Measurements from ENCODE around the gene ZBP1.

The ZBP1 gene

DNA sequence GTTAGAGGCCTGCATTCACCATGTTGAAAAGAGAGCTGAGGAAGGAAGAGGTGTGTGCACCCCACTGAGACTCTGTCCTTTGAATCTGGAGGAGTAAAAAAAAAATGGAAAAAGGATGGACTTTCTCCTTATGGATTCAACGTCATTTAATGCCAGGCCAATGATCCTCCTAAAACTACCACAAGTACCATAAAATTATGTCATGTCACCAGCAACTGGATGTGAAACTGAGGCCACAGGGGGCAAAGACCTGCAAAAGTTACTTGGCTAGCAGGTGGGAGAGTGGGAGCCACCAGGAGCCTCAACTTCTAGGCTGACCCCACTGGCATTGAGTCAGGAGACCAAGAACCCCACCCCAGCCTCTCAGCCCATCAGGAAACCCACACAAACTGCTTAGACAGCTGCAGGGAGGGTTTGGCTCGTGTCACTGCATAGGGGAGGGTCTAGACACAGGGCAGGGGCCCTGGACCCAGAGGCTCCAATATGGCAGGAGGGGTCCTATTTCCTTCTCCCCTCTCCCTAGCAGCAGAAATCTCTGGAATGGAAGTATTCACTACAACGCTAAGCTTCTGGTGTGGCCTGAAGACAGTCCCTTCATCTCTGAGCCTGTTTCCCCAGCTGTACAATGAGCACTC lies 48.3 kb downstream of the ZBP1 start:
- no peak for DNase-seq (ENCODE audit: low read depth)

DNA sequence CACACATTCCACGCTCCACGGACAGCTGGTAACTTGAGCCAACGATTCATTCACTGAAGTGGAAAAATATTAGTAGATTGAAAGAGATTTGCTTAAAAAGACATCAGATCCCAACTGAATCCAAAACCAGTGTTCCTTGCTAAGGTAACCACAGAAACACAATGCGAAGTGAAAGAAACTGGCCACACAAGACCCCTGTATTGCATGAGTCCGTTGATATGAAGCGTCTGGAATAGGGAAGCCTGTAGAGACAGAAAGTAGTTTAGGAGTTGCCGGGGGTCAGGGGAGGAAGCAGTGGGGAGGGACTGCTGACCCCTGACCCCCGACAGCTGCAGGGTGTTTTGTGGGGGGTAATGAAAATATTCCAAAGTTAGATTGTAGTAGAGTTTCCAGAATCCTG lies 49.3 kb downstream of the ZBP1 start:
- no peak for DNase-seq (ENCODE audit: low read depth)

DNA sequence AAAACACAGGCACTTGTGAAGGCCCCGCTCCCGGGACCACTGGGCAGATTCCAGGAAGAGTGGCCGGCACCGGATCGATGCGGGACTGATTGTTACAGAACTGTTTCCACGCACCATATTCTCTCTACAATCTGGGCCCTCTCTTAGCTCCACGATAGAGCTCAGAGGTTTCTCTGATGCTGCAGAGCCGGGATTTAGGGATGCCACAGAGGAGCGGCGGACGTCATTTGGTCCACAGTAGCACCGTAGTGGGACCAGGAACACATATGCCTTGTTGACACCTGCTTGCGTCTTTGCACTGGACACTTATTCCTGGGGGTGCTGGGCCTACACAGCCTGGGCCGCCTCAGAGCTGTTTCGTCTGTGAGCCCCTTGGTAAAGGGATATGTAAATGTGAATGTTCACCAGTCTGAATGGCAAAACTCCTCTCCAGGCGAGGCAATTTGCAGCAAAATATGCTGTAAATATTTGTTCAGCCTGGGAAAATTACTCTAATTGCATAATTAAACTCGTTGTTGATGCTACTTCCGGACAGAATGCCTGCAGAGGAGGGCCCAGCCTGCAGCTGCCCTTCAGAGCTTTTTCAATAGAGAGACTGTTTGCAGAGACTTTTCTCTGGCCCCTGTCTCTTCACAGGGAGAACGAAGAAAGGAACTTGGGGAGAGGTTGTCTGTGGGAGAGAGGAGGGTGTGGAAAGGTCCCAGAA lies 49.9 kb downstream of the ZBP1 start:
- no peak for DNase-seq (ENCODE audit: low read depth)

DNA sequence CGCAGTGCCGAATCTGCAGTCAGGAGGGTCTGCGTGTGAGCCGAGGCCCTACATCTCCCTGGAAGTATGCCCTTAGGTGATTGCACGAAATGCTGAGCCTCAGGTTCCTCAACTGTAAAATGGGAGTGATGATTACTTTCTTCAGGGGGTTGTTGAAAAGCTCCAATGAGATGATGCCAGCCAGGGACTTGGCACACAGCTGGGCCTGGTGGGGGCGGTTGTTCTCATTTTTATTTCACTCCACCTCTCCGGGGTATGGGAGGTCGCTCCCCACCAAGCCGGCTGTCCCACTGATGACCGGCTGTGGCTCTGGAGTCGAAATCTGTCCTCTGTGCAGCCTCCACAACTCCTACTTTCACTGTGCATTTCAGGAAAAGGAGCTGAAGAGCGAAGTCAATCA lies 51.3 kb downstream of the ZBP1 start:
- DNase-seq (ENCODE audit: low read depth) = no peak

DNA sequence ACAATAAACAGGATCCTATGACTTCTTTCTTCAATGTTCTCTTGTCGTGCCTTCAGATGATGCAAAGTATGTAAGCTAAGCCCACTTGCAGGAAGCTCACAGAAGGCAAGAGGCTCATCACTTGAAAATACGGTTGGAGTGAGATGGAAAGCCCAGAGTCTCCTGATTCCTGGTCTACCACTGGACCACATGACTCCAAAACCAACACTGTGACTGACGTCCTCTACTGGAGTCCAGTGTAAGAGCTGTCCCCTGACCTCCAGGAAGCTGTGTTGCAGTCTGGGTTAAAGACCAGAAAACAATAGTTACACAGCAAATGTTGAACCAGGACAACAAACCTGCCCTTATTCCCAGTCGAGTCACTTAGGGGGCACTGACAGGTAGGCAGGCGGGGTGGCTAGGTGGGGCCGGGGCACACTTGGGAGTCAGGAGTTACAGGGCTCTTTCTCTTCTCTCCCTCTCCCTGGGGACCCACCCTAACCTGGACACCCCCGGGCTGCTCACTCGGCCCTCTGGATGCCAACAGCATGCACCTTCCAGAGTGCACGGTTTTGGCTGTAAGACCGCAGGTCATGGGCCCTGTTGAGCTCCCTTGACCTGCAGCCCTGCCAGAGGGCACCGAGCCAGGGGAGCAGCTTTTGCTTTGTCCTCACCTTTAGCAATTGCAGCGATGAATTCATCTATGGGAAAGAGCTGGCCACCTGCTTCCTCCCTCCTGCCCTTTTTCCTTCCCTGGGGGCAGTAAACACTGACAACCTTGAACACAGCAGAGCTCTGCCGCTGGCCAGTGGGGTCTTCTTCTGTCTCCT lies 51.9 kb downstream of the ZBP1 start:
- no peak for DNase-seq (ENCODE audit: low read depth)

DNA sequence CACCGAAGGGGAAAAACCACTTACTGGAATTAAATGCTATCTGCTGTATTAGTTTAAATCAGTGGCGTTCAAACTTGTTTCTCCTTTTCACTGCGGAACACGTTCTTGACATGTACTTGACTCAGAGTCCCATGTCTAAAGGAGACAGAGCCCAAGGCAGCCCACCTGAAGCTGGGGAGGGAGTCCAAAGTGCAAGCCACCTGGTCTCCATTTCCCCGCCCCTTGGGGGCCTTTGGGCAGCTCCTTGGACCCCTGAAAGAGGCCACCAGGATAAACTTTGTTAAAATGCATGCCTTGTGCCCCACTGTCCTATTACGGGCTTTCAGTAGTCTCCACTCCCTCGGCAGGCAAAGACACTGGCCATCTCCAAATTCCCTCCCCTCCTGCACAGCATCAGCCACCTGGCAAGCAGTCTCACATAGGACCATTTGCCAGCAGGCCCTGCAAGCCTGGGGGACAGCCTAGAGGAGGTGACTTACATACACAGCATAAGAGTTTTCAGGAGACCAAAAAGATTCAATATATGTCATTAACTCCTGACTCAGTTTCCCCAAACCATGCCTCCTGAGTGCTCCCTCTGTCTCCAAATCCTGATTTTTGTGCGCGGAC lies 52.7 kb downstream of the ZBP1 start:
- no peak for DNase-seq (ENCODE audit: low read depth)

DNA sequence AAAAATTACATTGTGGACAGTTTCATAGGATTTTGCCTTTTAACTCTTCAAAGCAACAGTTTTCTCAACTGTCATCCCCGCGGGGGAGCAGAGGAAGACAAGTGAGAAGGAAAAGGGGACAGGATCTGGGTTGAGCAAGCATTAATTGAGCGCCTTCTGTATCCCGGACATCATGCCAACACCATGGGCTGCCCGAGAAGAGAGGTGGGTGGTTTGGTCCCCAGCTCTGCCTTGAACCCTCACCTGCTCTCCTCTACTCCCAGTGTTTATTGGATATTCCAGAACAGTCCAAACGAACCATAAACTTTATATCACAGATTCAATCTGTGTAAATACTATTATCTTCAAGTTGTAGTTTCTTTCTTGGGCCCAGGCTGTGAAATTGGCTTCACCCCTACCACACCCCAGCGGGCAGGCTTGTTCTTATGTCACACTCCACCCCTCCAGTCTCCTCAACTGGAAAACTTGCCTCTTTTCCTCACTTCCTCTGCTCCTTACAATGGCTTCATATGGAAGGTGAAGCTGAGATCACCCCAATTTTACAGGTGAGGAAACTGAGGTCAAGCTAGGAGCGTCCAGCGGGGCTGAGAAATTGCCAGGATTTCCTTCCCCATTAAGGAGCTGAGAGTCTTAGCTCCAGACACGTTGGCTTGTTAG lies 53.3 kb downstream of the ZBP1 start:
- DNase-seq (ENCODE audit: low read depth) = no peak

DNA sequence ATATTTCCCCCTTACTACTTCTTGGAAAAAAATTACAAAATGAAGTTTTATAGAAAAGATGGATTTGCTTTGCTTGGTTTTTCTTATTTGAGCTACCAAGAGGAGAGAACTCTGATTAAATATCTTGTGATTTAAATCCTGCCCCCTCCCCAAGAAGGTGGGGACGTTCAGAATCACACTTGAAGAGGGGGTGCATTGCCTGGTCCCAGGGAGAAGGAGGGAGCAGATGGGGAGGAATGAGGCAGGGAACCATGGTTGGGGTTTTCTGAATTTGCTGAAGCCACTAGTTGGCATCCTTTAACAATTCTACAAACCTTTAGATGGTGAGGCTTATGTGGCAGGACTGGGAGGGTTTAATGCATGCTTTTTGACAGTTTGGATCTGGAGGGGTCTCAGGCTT lies 53.8 kb downstream of the ZBP1 start:
- no peak for DNase-seq (ENCODE audit: low read depth)

DNA sequence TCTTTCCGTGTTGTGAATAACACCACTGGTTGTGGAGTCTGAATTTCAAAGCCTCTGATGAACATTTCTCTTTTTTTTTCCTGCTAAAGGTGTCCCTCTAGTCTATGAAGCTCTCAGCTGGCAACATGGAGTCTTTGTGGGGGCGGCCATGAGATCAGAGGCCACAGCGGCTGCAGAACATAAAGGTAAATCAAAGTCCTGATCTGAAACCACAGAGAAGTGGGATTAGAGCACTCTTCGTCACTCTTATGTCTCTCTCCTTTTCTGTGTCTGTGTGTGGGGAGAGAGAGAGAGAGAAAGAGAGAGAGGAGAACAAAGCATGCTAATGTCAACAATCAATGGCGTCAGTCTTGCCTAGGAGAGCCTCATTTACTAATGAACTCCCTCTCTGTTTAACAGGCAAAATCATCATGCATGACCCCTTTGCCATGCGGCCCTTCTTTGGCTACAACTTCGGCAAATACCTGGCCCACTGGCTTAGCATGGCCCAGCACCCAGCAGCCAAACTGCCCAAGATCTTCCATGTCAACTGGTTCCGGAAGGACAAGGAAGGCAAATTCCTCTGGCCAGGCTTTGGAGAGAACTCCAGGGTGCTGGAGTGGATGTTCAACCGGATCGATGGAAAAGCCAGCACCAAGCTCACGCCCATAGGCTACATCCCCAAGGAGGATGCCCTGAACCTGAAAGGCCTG lies 55.1 kb downstream of the ZBP1 start:
- no peak for DNase-seq (ENCODE audit: low read depth)

DNA sequence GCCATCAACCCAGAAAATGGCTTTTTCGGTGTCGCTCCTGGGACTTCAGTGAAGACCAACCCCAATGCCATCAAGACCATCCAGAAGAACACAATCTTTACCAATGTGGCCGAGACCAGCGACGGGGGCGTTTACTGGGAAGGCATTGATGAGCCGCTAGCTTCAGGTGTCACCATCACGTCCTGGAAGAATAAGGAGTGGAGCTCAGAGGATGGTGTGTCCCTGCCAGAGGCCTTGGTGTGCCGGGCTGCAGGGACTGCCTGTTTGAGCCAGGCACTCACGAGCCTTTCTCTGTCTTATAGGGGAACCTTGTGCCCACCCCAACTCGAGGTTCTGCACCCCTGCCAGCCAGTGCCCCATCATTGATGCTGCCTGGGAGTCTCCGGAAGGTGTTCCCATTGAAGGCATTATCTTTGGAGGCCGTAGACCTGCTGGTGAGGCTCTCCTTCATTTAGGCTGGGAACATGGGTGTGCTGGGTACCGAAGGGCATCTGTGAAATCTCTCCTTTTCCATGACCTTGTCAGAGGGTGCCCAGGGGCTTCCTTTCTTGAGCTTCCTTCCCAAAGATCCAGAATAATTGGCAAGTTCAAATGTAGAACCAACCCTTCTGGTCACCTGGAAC lies 55.9 kb downstream of the ZBP1 start:
- DNase-seq (ENCODE audit: low read depth) = no peak

DNA sequence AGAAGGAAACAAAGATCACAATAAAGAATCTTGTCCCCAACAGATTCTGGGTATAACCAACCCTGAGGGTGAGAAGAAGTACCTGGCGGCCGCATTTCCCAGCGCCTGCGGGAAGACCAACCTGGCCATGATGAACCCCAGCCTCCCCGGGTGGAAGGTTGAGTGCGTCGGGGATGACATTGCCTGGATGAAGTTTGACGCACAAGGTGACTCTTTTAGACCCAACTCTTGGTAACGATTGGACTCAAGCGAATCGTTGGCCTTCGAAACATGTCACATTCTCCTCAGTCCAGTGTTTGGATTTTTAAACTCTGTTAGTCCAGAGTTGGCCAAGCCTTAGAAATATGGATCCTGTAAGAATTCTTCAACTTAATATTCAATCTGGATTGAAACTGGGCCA lies 56.7 kb downstream of the ZBP1 start:
- no peak for DNase-seq (ENCODE audit: low read depth)

DNA sequence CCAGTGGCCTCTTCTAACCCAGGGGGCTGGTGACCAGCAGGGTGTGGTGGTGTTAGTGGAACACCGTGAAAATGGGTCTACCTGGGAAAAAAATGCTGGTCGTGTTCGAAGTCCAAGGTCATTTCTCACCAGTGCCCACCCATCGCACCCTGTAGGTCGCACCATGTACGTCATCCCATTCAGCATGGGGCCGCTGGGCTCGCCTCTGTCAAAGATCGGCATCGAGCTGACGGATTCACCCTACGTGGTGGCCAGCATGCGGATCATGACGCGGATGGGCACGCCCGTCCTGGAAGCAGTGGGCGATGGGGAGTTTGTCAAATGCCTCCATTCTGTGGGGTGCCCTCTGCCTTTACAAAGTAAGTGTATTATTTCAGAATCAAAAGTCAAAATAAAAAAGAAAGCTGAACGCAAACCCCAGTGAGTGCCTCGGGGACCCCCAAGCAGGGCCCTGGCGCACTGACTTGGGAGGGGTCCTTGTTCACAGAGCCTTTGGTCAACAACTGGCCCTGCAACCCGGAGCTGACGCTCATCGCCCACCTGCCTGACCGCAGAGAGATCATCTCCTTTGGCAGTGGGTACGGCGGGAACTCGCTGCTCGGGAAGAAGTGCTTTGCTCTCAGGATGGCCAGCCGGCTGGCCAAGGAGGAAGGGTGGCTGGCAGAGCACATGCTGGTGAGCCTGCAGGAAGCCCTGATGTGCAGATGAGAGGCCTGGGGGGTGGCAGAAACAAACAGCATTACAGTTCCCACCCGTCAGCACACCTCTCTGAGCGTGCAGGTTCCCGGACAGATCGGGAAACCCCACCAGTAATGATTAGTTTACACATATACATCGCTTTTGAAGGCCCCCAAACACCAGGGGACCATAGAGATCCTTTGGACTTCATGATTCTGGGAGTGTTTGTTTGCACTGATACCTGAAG lies 57.4 kb downstream of the ZBP1 start:
- no peak for DNase-seq (ENCODE audit: low read depth)

DNA sequence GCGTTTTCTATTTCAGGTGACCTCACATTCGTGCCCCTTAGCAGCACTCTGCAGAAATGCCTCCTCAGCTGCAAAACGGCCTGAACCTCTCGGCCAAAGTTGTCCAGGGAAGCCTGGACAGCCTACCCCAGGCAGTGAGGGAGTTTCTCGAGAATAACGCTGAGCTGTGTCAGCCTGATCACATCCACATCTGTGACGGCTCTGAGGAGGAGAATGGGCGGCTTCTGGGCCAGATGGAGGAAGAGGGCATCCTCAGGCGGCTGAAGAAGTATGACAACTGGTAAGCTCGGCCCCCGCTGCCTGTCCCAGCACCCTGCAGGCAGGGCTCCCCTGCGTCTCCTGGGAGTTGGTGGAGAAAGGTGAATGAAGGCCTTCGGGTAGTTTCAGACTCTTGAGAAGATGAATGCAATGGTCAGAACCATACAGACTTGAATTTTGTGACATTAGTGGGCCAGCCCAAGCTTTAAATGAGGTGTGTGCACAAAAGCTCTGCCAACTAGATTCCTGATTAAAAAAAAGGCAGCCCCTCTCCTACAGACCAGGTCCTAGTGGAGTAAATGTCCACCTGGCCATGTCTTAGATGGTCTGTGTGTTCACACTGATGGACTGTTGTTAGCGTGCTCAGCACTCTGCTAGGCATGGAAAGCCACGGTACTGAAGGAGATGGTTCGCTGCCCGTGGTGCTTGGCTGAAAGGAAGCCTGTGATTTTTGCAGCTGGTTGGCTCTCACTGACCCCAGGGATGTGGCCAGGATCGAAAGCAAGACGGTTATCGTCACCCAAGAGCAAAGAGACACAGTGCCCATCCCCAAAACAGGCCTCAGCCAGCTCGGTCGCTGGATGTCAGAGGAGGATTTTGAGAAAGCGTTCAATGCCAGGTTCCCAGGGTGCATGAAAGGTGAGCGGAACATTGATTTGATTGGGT lies 58.6 kb downstream of the ZBP1 start:
- no peak for DNase-seq (ENCODE audit: low read depth)

DNA sequence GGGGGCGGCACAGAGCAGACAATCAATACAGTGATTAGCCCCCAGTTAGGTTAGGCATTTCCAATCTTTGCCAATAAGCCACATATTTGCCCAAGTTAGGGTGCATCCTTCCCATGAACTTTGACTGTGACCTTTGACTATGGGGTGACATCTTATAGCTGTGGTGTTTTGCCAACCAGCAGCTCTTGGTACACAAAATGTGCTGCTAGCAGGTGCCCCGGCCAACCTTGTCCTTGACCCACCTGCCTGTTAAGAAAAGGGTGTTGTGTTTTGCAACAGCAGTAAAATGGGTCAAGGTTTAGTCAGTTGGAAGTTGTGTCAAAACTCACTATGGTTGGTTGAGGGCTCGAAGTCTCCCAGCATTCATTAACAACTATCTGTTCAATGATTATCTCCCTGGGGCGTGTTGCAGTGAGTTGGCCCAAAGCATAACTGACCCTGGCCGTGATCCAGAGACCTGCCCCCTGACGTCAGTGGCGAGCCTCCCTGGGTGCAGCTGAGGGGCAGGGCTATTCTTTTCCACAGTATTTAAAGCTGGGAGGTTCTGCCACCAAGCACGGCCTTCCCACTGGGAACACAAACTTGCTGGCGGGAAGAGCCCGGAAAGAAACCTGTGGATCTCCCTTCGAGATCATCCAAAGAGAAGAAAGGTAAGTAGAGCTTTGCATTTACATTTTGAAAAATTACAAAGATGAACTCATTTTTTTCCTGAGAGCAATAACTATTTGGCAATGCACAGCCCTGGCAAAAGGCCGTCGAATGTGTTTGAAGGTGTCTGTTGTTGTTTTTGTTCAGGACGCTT lies 59.5 kb downstream of the ZBP1 start, which contains the start of gene PCK1:
TSS of gene PCK1 (plus strand) at position 557 of the 802 bp plus-strand sequence. CDS start 302 bp downstream, outside the sequence.
- DNase-seq (ENCODE audit: low read depth) = no peak

DNA sequence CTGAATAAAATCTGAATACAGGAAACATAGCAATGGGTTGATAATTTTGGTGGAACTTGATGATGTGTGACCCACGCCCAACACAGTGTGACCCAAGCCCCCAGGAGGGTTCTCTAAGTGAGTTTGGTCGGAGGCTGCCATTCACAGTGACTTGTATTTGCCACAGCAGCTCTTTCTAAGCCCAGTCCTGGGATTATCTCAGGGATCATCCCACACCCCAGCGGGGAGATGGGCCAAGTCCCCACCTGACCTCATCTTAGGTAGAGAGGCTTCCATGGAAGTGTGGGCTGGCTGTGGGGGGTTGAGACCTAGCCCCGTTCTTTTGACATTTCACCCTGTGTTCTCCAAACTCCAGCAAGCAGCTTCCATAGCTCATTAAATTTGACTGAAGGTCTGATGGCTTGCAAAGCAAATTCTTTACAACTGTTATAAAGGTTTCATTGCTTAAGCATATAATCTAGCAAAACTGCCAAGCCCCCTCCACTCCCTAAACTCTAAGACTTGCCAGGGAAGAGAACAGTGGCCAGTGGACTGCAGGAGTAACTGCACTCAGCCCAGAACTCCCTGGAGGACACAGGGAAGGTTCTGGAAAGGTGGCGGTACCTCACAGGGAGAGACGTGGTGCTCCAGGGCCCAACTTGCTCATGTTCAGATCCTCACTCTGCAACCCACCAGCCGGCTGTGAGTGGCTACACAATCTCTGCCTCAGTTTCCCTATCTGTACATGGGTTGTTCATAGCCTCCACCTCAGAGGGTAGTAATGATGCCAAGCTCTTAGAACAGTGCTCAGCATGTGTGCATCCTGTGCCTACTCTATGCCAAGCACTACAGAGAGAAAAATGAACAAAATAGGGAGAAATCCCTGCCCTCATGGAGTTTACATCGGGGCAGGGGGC lies 60.3 kb downstream of the ZBP1 start:
- no peak for DNase-seq (ENCODE audit: low read depth)

DNA sequence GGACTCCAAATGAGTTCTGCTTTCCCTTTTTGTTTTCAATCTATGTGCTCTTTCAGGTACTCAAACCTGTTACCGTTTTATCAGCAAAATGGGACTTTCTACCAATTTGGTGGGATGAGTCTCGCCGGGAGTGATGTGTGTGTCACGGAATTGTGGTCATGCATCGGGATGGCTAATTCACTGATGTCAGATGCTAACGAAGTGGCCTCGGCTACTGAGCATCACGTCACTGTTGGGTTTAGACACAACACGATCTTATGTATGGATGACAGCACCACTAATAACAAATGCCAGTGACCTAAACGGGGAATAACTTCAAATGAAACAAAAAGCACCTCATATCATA lies 61.0 kb downstream of the ZBP1 start:
- no peak for DNase-seq (ENCODE audit: low read depth)
